Pulmonary artery endothelial cell (primary cell): Measurements from ENCODE around the gene TBL2. TPM values are rescaled to one million over a fixed set of nuclear protein-coding genes. Genes with fewer than 3 reads are reported as not detected.
"Not testable (repeated sequence)": the region's sequence is repeated elsewhere in the genome, so short reads cannot be mapped to it uniquely, and the experiment has no call there.

Source experiments
- DNase-seq: peaks from one replicate; pipeline ENCODE4 v3.0.0-alpha.2; 2011; ENCODE audit warnings: low read depth, low spot score
- total RNA-seq: library from RNA; depleted of rRNA; stranded (reverse); fragments of >200 nt; gene quantifications from 2 replicates; pipeline ENCODE4 v1.2.3, GENCODE V29; 2014

The TBL2 gene
- total RNA-seq, 1 donor from 2014 or later = 47.0 TPM

GRCh38 chr7:73606801-73607691 is 28.7 kb upstream of the TBL2 start:
- no peak for DNase-seq

- DNase-seq = no peak
These were observed 27.3 kb upstream of the TBL2 start for GRCh38 chr7:73605601-73606220.

GRCh38 chr7:73602721-73603651 is 24.6 kb upstream of the TBL2 start:
- no peak for DNase-seq

GRCh38 chr7:73599916-73600315 is 21.5 kb upstream of the TBL2 start:
- no peak for DNase-seq

GRCh38 chr7:73599151-73599882 is 20.9 kb upstream of the TBL2 start:
- no peak for DNase-seq

DNA sequence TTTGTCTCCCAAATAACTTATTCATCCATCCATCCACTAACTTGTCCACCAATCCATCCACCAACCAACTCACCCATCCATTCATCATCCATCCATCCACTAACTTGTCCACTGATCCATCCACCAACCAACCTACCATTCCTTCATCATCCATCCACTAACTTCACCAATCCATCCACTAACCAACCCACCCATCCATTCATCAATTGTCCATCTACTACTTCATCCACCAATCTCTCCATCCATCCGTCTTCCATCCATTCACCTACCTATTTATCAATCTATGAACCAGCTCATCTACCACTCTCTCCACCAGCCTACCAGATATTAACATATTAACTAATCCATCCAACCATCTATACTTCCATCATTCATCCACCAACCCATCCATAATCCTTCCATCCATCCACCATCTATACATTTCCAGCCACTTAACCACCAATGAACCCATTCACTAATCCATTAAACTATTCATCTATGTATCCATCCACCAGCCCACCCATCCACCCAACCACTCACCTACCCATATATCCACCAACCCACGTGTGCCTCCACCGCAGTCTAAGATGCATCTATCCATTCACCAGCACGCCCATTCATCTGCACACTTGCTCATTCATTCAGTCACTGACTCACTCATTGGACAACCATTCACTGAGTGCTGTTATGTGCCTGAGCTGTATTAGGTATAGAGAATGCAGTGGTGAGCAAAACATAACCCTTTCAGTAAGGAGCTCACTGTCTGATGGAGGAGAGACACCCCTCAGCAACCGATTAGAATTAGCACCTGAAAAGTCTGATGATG is 19.8 kb upstream of the TBL2 start:
- DNase-seq = no peak

- no peak for DNase-seq
These were observed 18.0 kb upstream of the TBL2 start for GRCh38 chr7:73596191-73597065.

- no peak for DNase-seq
These were observed 17.0 kb upstream of the TBL2 start for GRCh38 chr7:73595358-73595757.

- DNase-seq = no peak
These were observed 15.0 kb upstream of the TBL2 start for GRCh38 chr7:73593207-73594045.

DNA sequence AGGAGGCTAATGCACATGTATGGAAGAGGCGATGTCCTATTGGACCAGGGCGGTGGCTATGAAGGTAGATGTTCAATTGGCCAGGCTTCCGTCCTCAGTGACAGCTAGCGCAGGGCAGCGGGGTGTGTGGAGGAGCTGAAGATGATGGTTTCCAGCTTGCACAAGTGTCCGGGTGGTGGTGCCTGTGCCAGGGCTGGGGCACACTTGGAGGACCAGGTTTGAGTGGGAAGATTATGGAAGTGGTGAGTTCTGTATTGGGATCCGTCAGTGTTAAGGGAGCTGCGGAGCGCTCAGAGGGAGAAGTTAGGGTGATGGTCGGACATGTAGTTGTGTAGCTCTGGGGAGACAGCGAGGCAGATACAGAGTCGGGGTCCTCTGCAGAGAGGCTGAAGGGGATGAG is 8.5 kb upstream of the TBL2 start:
- no peak for DNase-seq

DNA sequence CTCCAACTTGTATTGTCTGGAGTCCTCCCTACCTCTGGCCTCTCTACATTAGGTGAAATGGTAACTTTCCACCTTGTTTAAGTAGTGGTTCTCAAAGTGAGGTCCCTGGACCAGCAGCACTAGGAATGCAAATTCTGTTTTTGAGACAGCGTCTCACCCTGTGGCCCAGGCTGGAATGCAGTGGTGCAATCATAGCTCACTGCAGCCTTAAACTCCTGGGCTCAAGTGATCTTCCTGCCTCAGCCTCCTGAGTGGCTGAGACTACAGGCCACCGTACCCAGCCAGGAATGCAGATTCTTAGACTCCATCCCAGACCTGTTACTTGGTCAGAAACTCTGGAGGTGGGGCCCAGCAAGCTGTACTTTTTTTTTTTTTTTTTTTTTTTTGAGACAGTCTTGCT is 6.8 kb upstream of the TBL2 start:
- no peak for DNase-seq

- no peak for DNase-seq
These were observed 4.4 kb upstream of the TBL2 start for GRCh38 chr7:73582664-73583202.

- DNase-seq = not testable (repeated sequence)
These were observed 2.6 kb upstream of the TBL2 start for GRCh38 chr7:73581006-73581405.

- DNase-seq = no peak
These were observed 595 bp downstream of the TBL2 start for GRCh38 chr7:73577627-73578341.

- no peak for DNase-seq
These were observed 4.6 kb downstream of the TBL2 start for GRCh38 chr7:73573791-73574190.

GRCh38 chr7:73573276-73573675 is 5.1 kb downstream of the TBL2 start:
- DNase-seq = no peak

DNA sequence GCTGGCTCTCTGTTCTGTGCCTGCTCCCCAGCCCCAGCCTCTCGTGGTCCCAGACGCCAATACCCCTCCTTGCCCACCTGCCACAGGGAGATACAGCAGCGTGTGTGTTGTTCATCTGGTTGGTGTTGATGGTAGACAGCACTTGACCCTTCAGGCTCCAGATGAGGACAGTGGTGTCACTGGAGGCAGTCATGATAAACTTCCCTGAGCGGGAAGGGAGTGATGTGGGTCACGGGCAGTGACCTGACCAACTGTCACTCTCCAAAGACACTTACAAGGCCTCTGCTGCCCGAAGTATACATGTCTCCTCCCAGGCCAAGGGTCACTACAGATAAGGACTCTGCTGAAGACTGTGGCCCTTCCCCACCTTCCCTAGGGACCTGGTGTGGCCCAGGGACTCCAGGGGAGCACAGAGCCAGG is 5.6 kb downstream of the TBL2 start:
- no peak for DNase-seq
